ES-I3 (cell line): ENCODE results near the gene ATP11C.
"Not testable (repeated sequence)": the region's sequence is repeated elsewhere in the genome, so short reads cannot be mapped to it uniquely, and the experiment has no call there.

Experiments used
- H3K36me3 ChIP-seq: 2 replicates; pipeline ENCODE4 v1.6.1; 2013; ENCODE audit warnings: mild to moderate bottlenecking, low read length, control low read depth, moderate library complexity; ENCODE audit not compliant: insufficient read depth
- H3K4me1 ChIP-seq: 2 replicates; pipeline ENCODE4 v1.6.1; 2013; ENCODE audit warnings: mild to moderate bottlenecking, control low read depth, low read length; ENCODE audit not compliant: insufficient read depth
- H3K9ac ChIP-seq: 2 replicates; pipeline ENCODE4 v1.6.1; 2013; ENCODE audit warnings: low read depth, mild to moderate bottlenecking, low read length, moderate library complexity
- H3K9me3 ChIP-seq: 2 replicates; pipeline ENCODE4 v1.6.1; 2013; ENCODE audit warnings: mild to moderate bottlenecking, low read length, moderate library complexity; ENCODE audit not compliant: control insufficient read depth, insufficient read depth

The ATP11C gene

GRCh38 chrX:139933904-139934303 is 1.1 kb upstream of the ATP11C start:
- Histone ChIP-seq H3K4me1 (peaks cover 24% of the 10 kb centered on the region), H3K9me3 (no peaks in the 10 kb centered on the region), H3K9ac (peak overlapping the region; percentile 89), H3K36me3 (no peaks in the 10 kb centered on the region)

- Histone ChIP-seq H3K4me1 (peaks cover 23% of the 10 kb centered on the region), H3K9me3 (no peaks in the 10 kb centered on the region), H3K9ac (peak overlapping the region; percentile 82), H3K36me3 (no peaks in the 10 kb centered on the region)
Measured at GRCh38 chrX:139932073-139932900, 566 bp downstream of the ATP11C start.

- Histone ChIP-seq H3K4me1 (peaks cover 17% of the 10 kb centered on the region), H3K9ac (peak overlapping the region; percentile 82), H3K9me3 (no peaks in the 10 kb centered on the region), H3K36me3 (no peaks in the 10 kb centered on the region)
Measured at GRCh38 chrX:139931646-139932072, 1.2 kb downstream of the ATP11C start.

- Histone ChIP-seq H3K4me1 (peaks cover 13% of the 10 kb centered on the region), H3K9me3 (no peaks in the 10 kb centered on the region), H3K9ac (peak overlapping the region; percentile 82), H3K36me3 (no peaks in the 10 kb centered on the region)
Measured at GRCh38 chrX:139930916-139931645, 1.8 kb downstream of the ATP11C start.

GRCh38 chrX:139930401-139930800 is 2.5 kb downstream of the ATP11C start:
- Histone ChIP-seq H3K4me1 (0 out of 2 replicates have a peak, but pooled peaks cover 10% of the 10 kb centered on the region), H3K9me3 (no peaks in the 10 kb centered on the region), H3K9ac (peak overlapping the region; percentile 82), H3K36me3 (no peaks in the 10 kb centered on the region)

GRCh38 chrX:139929876-139930275 is 3.0 kb downstream of the ATP11C start:
- Histone ChIP-seq H3K36me3 (no peaks in the 10 kb centered on the region), H3K9me3 (no peaks in the 10 kb centered on the region), H3K4me1 (0 out of 2 replicates have a peak, but pooled peaks cover 10% of the 10 kb centered on the region), H3K9ac (no peak overlapping the region)

GRCh38 chrX:139924696-139925095 is 8.2 kb downstream of the ATP11C start:
- Histone ChIP-seq H3K36me3 (no peaks in the 10 kb centered on the region), H3K4me1 (0 out of 2 replicates have a peak, but pooled peaks cover under 1% of the 10 kb centered on the region), H3K9me3 (no peaks in the 10 kb centered on the region), H3K9ac (no peak overlapping the region)

- Histone ChIP-seq H3K9ac (no peak overlapping the region), H3K4me1 (no peaks in the 10 kb centered on the region), H3K9me3 (no peaks in the 10 kb centered on the region), H3K36me3 (no peaks in the 10 kb centered on the region)
Measured at GRCh38 chrX:139924069-139924695, 8.7 kb downstream of the ATP11C start.

GRCh38 chrX:139921142-139921541 is 11.7 kb downstream of the ATP11C start:
- not testable (repeated sequence) for H3K4me1 ChIP-seq, H3K36me3 ChIP-seq, H3K9ac ChIP-seq, H3K9me3 ChIP-seq

- Histone ChIP-seq H3K9ac (no peak overlapping the region), H3K4me1 (no peaks in the 10 kb centered on the region; the same call in 1 of the 2 replicates), H3K36me3 (no peaks in the 10 kb centered on the region), H3K9me3 (no peaks in the 10 kb centered on the region)
Measured at GRCh38 chrX:139920316-139920715, 12.5 kb downstream of the ATP11C start.

- Histone ChIP-seq H3K9ac (no peak overlapping the region), H3K4me1 (peaks cover 16% of the 10 kb centered on the region), H3K9me3 (no peaks in the 10 kb centered on the region), H3K36me3 (0 out of 2 replicates have a peak, but pooled peaks cover 3% of the 10 kb centered on the region)
Measured at GRCh38 chrX:139914421-139914820, 18.4 kb downstream of the ATP11C start.

GRCh38 chrX:139909712-139910111 is 23.1 kb downstream of the ATP11C start:
- H3K9ac ChIP-seq, result no peak overlapping the region
- H3K4me1 ChIP-seq, result peaks cover 20% of the 10 kb centered on the region
- no peaks in the 10 kb centered on the region for H3K9me3 ChIP-seq
- 0 out of 2 replicates have a peak, but pooled peaks cover 3% of the 10 kb centered on the region for H3K36me3 ChIP-seq

- Histone ChIP-seq H3K4me1 (peaks cover 13% of the 10 kb centered on the region; the same call in 1 of the 2 replicates), H3K9me3 (no peaks in the 10 kb centered on the region), H3K9ac (no peak overlapping the region), H3K36me3 (no peaks in the 10 kb centered on the region)
Measured at GRCh38 chrX:139907078-139907477, 25.8 kb downstream of the ATP11C start.

- peaks cover 11% of the 10 kb centered on the region; the same call in 1 of the 2 replicates for H3K4me1 ChIP-seq
- H3K36me3 ChIP-seq, result no peaks in the 10 kb centered on the region
- no peaks in the 10 kb centered on the region for H3K9me3 ChIP-seq
- H3K9ac ChIP-seq, result no peak overlapping the region
Measured at GRCh38 chrX:139905743-139906142, 27.1 kb downstream of the ATP11C start.
